Adrenal gland (tissue), 12 donors: ENCODE data around the gene TMEM74B. TPM values are rescaled to one million over a fixed set of nuclear protein-coding genes. Genes with fewer than 3 reads are reported as not detected.

Experiments used
- DNase-seq, 7 donors: peaks; one replicate each; pipeline ENCODE4 v3.0.0-alpha.2; 2019 to 2020
- H3K27ac ChIP-seq, 5 donors: fragments of 200-600 bp; sonication (generic) in 4 of 5; 1 replicate in 3 of 5; 2 replicates in 2 of 5; pipeline versions ENCODE4 v1.5.1 to v1.8.0; 2016 to 2020; ENCODE audit warnings: mild to moderate bottlenecking in 1 of 5
- H3K27me3 ChIP-seq: fragments of 200-600 bp; 2 replicates; pipeline ENCODE4 v1.8.0; 2021
- H3K36me3 ChIP-seq, 2 donors: fragments of 200-600 bp; replicated peaks in 1 of 2; 1 replicate in 1 of 2; 2 replicates in 1 of 2; pipeline versions ENCODE4 v1.5.1 to v1.8.0; 2018 to 2022
- H3K4me1 ChIP-seq, 2 donors: fragments of 200-600 bp; replicated peaks in 1 of 2; 1 replicate in 1 of 2; 2 replicates in 1 of 2; pipeline versions ENCODE4 v1.5.1 to v1.8.0; 2018 to 2021
- H3K4me3 ChIP-seq, 4 donors: fragments of 200-600 bp; sonication (generic) in 3 of 4; one replicate each; pipeline ENCODE4 v1.5.1; 2016 to 2018
- H3K9me3 ChIP-seq, 3 donors: fragments of 200-600 bp; sonication (generic) in 1 of 3; replicated peaks in 1 of 3; 1 replicate in 2 of 3; 2 replicates in 1 of 3; pipeline versions ENCODE4 v1.5.1 to v1.8.0; 2016 to 2021
- CTCF ChIP-seq, 6 experiments: fragments of 450-650 bp in 4 of 6; fragments of 200-600 bp in 2 of 6; sonication (generic) in 1 of 6; IDR thresholded peaks; 1 replicate in 5 of 6; 2 replicates in 1 of 6; pipeline versions ENCODE4 v1.5.1 to v1.8.0; 2016 to 2021; ENCODE audit warnings: antibody characterized with exemption in 6 of 6, mild to moderate bottlenecking in 2 of 6, moderate library complexity in 1 of 6
- POLR2A ChIP-seq, 2 donors: fragments of 450-650 bp; IDR thresholded peaks; one replicate each; pipeline ENCODE4 v1.6.1; 2017; ENCODE audit warnings: antibody characterized with exemption in 2 of 2, mild to moderate bottlenecking in 2 of 2, moderate library complexity in 1 of 2
- WGBS, 4 donors: extraction: QIAGEN DNeasy Blood & Tissue Kit in 2 of 4; methylation state at CpG; one replicate each; pipeline versions ENCODE4 v1.1.5 to v1.1.7; 2013 to 2017; 5-methylcytosine and 5-hydroxymethylcytosine counted together
- intact Hi-C, 2 donors: fragments of 100-400 bp; cut with DNase I; formaldehyde crosslinking; loops; one replicate each; pipeline versions ENCODE4 v1.14.1 to v1.15.0; 2022 to 2023
- polyA plus RNA-seq, 3 donors: library from polyadenylated mRNA; stranded (reverse); fragments of 200-250 nt in 2 of 3; fragments of 350-450 nt in 1 of 3; fragmentation: Illumina TruSeq in 1 of 3; extraction: RNeasy Lipid Tissue Mini Kit (QIAGEN cat#74804) in 1 of 3; gene quantifications; one replicate each; pipeline ENCODE4 v1.2.3, GENCODE V29; 2013 to 2014
- total RNA-seq, 9 donors: library from RNA; depleted of rRNA in 4 of 9; stranded (reverse); fragments of >200 nt in 4 of 9; fragments of 120-200 nt in 1 of 9; fragmentation: NEBNext Ultra II Directional in 1 of 9; extraction: Animal tissue kit (Norgen Biotek cat#: 25700) in 1 of 9; gene quantifications; one replicate each; pipeline versions ENCODE4 v1.1.0 to v1.2.4, GENCODE V29; 2013 to 2023
- donor health status: healthy with polysubstance abuse.
- donor health status: Bipolar disorder and iron deficiency.
- donor health status: DM: yes; HTN: yes; CAD: no.
- donor health status: DM: no; HTN: no; CAD: no.
- donor health status: DM: no; HTN: no; CAD: no.
- donor health status: DM: yes; HTN: yes; CAD: no.

TMEM74B gene
- total and polyA plus RNA-seq, 12 donors, result 0.24 to 9.5 (median 0.98) TPM; not detected in 2

GRCh38 chr20:1202762-1203504 lies 18.2 kb upstream of the TMEM74B start, which contains the start of gene C20orf202:
Gene C20orf202, plus strand, starts transcription at chr20:1203454. Its CDS starts 132 bp downstream, at chr20:1203586.
- Histone ChIP-seq H3K27me3 (no peaks in the 10 kb centered on the region), H3K36me3 (no peaks in the 10 kb centered on the region), H3K27ac (no peak within 1 kb of the TSS), H3K9me3 (no peaks in the 10 kb centered on the region), H3K4me3 (no peak within 1 kb of the TSS), H3K4me1 (no peaks in the 10 kb centered on the region)
- TF ChIP-seq POLR2A (IDR thresholded peaks at IDR 0.05), result no peak
- 57 to 73% (median 70%) methylated on average over 5 of the region's 5 CpGs for WGBS, 4 donors
- no peak for DNase-seq
- intact Hi-C loops, result no loop called here

- H3K4me1 ChIP-seq, result no peaks in the 10 kb centered on the region
- no peaks in the 10 kb centered on the region for H3K9me3 ChIP-seq
- WGBS, 4 donors, result 92 to 100% (median 96%) methylated on average over 1 of the region's 1 CpG
- no peak overlapping the region for H3K4me3 ChIP-seq
- TF ChIP-seq CTCF (IDR thresholded peaks at IDR 0.05), result no peak
- TF ChIP-seq POLR2A (IDR thresholded peaks at IDR 0.05), result no peak
- no peaks in the 10 kb centered on the region for H3K36me3 ChIP-seq
- no peak for DNase-seq
- intact Hi-C loops, result loop anchor here in 1 of 2 donors (10.0 kb wide), 1 partner anchor 235 kb away; no protein-coding TSS in a partner anchor
- no peaks in the 10 kb centered on the region for H3K27me3 ChIP-seq
- H3K27ac ChIP-seq, result no peak overlapping the region
These were observed 15.2 kb upstream of the TMEM74B start for GRCh38 chr20:1199964-1200363.

- Histone ChIP-seq H3K4me1 (no peaks in the 10 kb centered on the region), H3K27ac (no peak overlapping the region), H3K4me3 (no peak overlapping the region), H3K9me3 (no peaks in the 10 kb centered on the region), H3K36me3 (no peaks in the 10 kb centered on the region), H3K27me3 (no peaks in the 10 kb centered on the region)
- no peak for DNase-seq
- intact Hi-C loops, result loop anchor here in 1 of 2 donors (10.0 kb wide), 1 partner anchor 235 kb away; no protein-coding TSS in a partner anchor
- no peak for TF ChIP-seq POLR2A (IDR thresholded peaks at IDR 0.05)
- no peak for TF ChIP-seq CTCF (IDR thresholded peaks at IDR 0.05)
- 67 to 78% (median 74%) methylated on average over 6 to 7 of the region's 7 CpGs for WGBS, 4 donors
These were observed 14.6 kb upstream of the TMEM74B start for GRCh38 chr20:1199212-1199873.

GRCh38 chr20:1198751-1199150 lies 14.0 kb upstream of the TMEM74B start:
- WGBS, 4 donors, result 81 to 95% (median 88%) methylated on average over 5 of the region's 5 CpGs
- Histone ChIP-seq H3K4me3 (no peak overlapping the region), H3K27me3 (no peaks in the 10 kb centered on the region), H3K4me1 (no peaks in the 10 kb centered on the region), H3K27ac (no peak overlapping the region), H3K9me3 (no peaks in the 10 kb centered on the region), H3K36me3 (no peaks in the 10 kb centered on the region)
- no peak for DNase-seq
- intact Hi-C loops, result loop anchor here in 1 of 2 donors (10.0 kb wide), 1 partner anchor 234 kb away; no protein-coding TSS in a partner anchor
- no peak for TF ChIP-seq CTCF (IDR thresholded peaks at IDR 0.05)
- no peak for TF ChIP-seq POLR2A (IDR thresholded peaks at IDR 0.05)
